Epithelial cell of proximal tubule (primary cell): Measurements from ENCODE around the gene ZNF599. TPM values are rescaled to one million over a fixed set of nuclear protein-coding genes. Genes with fewer than 3 reads are reported as not detected.

Experiments used
- DNase-seq: peaks from one replicate; pipeline ENCODE4 v3.0.0-alpha.2; 2011; ENCODE audit warnings: low read depth
- H3K4me3 ChIP-seq: 2 replicates; pipeline ENCODE4 v1.5.1; 2011; ENCODE audit warnings: low read depth, mild to moderate bottlenecking, low read length
- CTCF ChIP-seq: conservative IDR thresholded peaks from 2 replicates; pipeline ENCODE4 v1.5.1; 2012; ENCODE audit warnings: low read depth, mild to moderate bottlenecking, low read length
- total RNA-seq: library from RNA; depleted of rRNA; stranded (reverse); fragments of >200 nt; gene quantifications from 2 replicates; pipeline ENCODE4 v1.2.3, GENCODE V29; 2015

The ZNF599 gene
- total RNA-seq, 1 donor from 2014 or later: 5.7 TPM

- DNase-seq: no peak
- no peak for TF ChIP-seq CTCF
- H3K4me3 ChIP-seq: no peak overlapping the region
Observed at GRCh38 chr19:34794066-34794960, 21.3 kb upstream of the ZNF599 start.

- H3K4me3 ChIP-seq: no peak overlapping the region
- TF ChIP-seq CTCF: no peak
- DNase-seq: no peak
Observed at GRCh38 chr19:34793565-34793964, 20.6 kb upstream of the ZNF599 start.

- no peak for TF ChIP-seq CTCF
- H3K4me3 ChIP-seq: no peak overlapping the region
- no peak for DNase-seq
Observed at GRCh38 chr19:34788074-34788473, 15.1 kb upstream of the ZNF599 start.

GRCh38 chr19:34787059-34787824 lies 14.2 kb upstream of the ZNF599 start:
- TF ChIP-seq CTCF: no peak
- no peak overlapping the region for H3K4me3 ChIP-seq
- no peak for DNase-seq

- TF ChIP-seq CTCF: no peak
- no peak overlapping the region for H3K4me3 ChIP-seq
- no peak for DNase-seq
Observed at GRCh38 chr19:34786236-34786635, 13.2 kb upstream of the ZNF599 start.

- H3K4me3 ChIP-seq: no peak overlapping the region
- TF ChIP-seq CTCF: no peak
- DNase-seq: no peak
Observed at GRCh38 chr19:34779652-34780051, 6.6 kb upstream of the ZNF599 start.
